BE2C (cell line): ENCODE measurements around the gene PLEK.
"Not testable (repeated sequence)": the region's sequence is repeated elsewhere in the genome, so short reads cannot be mapped to it uniquely, and the experiment has no call there.

Experiments
- DNase-seq: peaks from one replicate; pipeline ENCODE4 v3.0.0-alpha.2; 2020
- H3K27me3 ChIP-seq: fragments of 250-450 bp; sonication (Bioruptor Pico); 2 replicates; pipeline ENCODE4 v1.5.1; 2020; ENCODE audit warnings: mild to moderate bottlenecking
- H3K36me3 ChIP-seq: fragments of 250-450 bp; sonication (Bioruptor Pico); 2 replicates; pipeline ENCODE4 v1.5.1; 2020; ENCODE audit warnings: mild to moderate bottlenecking
- H3K4me1 ChIP-seq: fragments of 250-450 bp; sonication (Bioruptor Pico); 2 replicates; pipeline ENCODE4 v1.5.1; 2020
- H3K4me3 ChIP-seq: 2 replicates; pipeline ENCODE4 v1.5.1; 2011; ENCODE audit warnings: low read depth, low read length
- H3K9me3 ChIP-seq: fragments of 250-450 bp; sonication (Bioruptor Pico); 2 replicates; pipeline ENCODE4 v1.5.1; 2020
- TF ChIP-seq, protein P1 (sequence below): IDR thresholded peaks from 2 replicates; pipeline ENCODE4 v1.5.1; 2012; ENCODE audit warnings: mild to moderate bottlenecking, low read depth, low read length

The PLEK gene

DNA sequence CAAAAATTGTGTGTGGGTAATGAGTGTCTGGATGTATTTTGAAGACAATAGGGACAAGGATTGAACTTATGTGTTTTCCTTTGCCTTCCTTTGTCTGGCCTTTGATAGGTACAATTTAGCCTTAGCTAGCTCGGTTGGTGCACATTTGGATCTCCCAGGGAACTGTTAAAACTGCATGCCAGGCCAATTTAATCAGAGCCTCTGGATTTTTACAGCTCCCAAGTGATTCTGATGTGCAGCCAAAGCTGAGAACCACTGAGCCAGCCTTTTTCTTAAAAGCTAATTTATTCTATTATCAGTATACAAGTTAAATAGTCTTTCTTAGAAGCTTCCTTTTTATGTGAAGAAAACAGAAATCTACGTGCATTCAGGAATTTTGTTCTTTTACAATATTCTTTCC lies 25.0 kb downstream of the PLEK start:
- H3K36me3 ChIP-seq = no peaks in the 10 kb centered on the region
- H3K4me3 ChIP-seq = no peak overlapping the region
- H3K9me3 ChIP-seq = no peaks in the 10 kb centered on the region
- TF ChIP-seq, protein P1, sequence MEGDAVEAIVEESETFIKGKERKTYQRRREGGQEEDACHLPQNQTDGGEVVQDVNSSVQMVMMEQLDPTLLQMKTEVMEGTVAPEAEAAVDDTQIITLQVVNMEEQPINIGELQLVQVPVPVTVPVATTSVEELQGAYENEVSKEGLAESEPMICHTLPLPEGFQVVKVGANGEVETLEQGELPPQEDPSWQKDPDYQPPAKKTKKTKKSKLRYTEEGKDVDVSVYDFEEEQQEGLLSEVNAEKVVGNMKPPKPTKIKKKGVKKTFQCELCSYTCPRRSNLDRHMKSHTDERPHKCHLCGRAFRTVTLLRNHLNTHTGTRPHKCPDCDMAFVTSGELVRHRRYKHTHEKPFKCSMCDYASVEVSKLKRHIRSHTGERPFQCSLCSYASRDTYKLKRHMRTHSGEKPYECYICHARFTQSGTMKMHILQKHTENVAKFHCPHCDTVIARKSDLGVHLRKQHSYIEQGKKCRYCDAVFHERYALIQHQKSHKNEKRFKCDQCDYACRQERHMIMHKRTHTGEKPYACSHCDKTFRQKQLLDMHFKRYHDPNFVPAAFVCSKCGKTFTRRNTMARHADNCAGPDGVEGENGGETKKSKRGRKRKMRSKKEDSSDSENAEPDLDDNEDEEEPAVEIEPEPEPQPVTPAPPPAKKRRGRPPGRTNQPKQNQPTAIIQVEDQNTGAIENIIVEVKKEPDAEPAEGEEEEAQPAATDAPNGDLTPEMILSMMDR = no peak
- H3K4me1 ChIP-seq = no peaks in the 10 kb centered on the region
- no peaks in the 10 kb centered on the region for H3K27me3 ChIP-seq
- no peak for DNase-seq

DNA sequence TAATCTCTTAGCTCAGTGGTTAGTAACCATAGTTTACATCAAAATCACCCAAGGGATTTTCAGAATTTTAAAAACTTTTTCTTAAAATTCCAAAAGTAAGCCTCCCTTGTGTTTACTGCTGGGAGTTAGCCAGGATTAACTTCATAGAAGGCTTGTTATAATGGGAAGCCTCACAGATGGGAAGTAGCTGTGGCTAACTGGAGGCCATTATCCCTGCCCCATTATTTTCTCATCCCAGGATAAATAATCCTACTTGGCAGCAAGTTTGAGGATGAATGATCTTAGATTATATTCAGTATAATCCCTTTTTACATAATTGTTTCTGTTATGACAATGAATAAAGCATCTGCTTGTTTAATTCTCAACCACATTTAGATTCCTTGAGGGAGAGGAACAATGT lies 25.5 kb downstream of the PLEK start:
- no peaks in the 10 kb centered on the region for H3K36me3 ChIP-seq
- DNase-seq = no peak
- H3K4me1 ChIP-seq = no peaks in the 10 kb centered on the region
- no peaks in the 10 kb centered on the region for H3K27me3 ChIP-seq
- TF ChIP-seq, protein P1 = no peak
- H3K4me3 ChIP-seq = no peak overlapping the region
- no peaks in the 10 kb centered on the region for H3K9me3 ChIP-seq

DNA sequence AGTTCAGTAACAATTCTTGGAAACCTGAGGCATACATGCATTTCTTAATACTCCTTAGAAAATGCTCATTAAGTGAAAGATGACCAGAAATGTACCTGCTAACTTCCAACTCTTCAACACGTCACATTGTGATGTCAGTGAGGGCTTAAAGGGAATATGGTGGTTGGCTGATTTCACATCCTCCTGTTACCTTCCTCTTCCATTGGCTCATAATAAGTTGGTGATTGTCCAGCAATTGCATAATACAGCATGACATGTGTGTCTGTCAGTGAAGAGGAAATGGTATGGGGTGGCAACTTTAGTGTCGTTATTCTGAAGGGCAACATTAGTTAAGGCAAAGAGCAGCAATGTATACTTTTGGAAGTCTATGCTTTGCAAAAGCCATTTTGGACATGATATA lies 26.0 kb downstream of the PLEK start:
- Histone ChIP-seq H3K4me1 (no peaks in the 10 kb centered on the region), H3K36me3 (no peaks in the 10 kb centered on the region), H3K9me3 (no peaks in the 10 kb centered on the region), H3K27me3 (no peaks in the 10 kb centered on the region), H3K4me3 (no peak overlapping the region)
- TF ChIP-seq, protein P1 = no peak
- no peak for DNase-seq

DNA sequence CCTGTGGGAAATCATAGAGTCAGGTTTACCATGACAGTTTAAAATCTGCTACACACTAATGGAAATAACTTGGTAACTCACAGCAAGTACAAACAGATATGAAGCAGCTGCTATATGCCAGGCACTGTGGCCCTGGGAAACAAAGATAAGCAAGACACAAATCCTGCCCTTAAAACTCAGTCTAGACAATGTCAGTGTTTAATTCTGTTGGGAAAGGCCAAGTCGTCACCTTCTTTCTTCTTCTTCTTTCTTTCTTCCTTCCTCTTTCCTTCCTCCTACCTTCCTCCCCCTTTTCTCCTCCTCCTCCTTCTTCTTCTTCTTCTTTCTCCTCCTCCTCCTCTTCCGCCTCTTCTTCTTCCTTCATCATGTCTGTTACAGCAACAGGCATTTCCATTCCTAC lies 26.8 kb downstream of the PLEK start:
- no peaks in the 10 kb centered on the region for H3K36me3 ChIP-seq
- TF ChIP-seq, protein P1 = no peak
- no peak overlapping the region for H3K4me3 ChIP-seq
- no peaks in the 10 kb centered on the region for H3K9me3 ChIP-seq
- H3K27me3 ChIP-seq = no peaks in the 10 kb centered on the region
- H3K4me1 ChIP-seq = no peaks in the 10 kb centered on the region
- peak; percentile 15 for DNase-seq

DNA sequence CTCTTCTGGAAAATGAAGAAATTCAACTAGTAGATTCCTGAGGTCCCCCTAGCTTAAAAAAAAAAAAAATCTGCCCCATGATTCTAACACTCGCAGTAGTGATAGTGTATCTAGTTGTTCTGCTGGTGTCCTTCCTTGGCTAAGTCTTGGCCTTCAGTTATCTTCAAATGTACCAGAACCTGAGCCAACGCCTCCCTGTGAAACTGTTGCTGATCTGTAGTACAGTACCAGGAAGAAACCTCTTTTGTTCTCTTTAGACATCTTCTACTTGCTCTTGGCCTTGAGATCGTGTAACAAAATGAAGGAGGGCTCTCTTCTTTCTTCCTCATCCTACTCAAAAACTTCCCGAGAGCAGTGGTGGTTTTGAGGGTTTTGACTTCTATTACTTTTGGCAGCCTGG lies 31.0 kb downstream of the PLEK start:
- no peaks in the 10 kb centered on the region for H3K9me3 ChIP-seq
- H3K36me3 ChIP-seq = no peaks in the 10 kb centered on the region
- no peaks in the 10 kb centered on the region for H3K27me3 ChIP-seq
- no peak for DNase-seq
- no peaks in the 10 kb centered on the region for H3K4me1 ChIP-seq
- no peak overlapping the region for H3K4me3 ChIP-seq
- TF ChIP-seq, protein P1 = no peak

DNA sequence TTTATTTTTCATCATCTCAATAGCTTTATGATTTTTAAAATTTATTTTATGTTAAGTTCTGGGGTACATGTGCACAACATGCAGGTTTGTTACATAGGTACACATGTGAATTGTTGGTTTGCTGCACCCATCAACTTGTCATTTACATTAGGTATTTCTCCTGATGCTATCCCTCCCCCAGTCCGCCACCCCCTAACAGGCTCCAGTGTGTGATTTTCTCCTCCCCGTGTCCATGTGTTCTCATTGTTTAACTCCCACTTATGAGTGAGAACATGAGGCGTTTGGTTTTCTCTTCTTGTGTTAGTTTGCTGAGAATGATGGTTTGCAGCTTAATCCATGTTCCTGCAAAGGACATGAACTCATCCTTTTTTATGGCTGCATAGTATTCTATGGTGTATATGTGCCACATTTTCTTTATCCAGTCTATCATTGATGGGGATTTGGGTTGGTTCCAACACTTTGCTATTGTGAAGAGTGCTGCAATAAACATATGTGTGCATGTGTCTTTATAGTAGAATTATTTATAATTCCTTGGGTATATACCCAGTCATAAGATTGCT lies 32.7 kb downstream of the PLEK start:
- H3K36me3 ChIP-seq, H3K4me3 ChIP-seq: not testable (repeated sequence)

DNA sequence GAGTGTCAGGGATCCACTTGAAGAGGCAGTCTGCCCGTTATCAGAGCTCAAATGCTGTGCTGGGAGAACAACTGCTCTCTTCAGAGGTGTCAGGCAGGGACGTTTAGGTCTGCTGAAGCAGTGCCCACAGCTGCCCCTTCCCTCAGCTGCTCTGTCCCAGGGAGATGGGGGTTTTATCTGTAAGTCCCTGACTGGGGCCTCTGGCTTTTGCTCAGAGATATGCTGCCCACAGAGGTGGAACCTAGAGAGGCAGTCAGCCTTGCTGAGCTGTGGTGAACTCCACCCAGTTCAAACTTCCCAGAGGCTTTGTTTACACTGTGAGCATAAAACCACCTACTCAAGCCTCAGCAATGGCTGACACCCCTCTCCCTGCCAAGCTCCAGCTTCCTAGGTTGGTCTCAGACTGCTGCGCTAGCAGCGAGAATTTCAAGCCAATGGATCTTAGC lies 38.1 kb downstream of the PLEK start:
- TF ChIP-seq, protein P1 = no peak
- no peak for DNase-seq
- H3K27me3 ChIP-seq = no peaks in the 10 kb centered on the region
- no peaks in the 10 kb centered on the region for H3K9me3 ChIP-seq
- H3K4me1 ChIP-seq = no peaks in the 10 kb centered on the region
- H3K36me3 ChIP-seq = no peaks in the 10 kb centered on the region
- no peak overlapping the region for H3K4me3 ChIP-seq

More for the DNA sequence above, 32.7 kb downstream of the PLEK start:
- DNase-seq, H3K4me1 ChIP-seq, H3K27me3 ChIP-seq, H3K9me3 ChIP-seq: not testable (repeated sequence)
